Measurements from ENCODE around the gene USP6NL. TPM values are rescaled to one million over a fixed set of nuclear protein-coding genes. Genes with fewer than 3 reads are reported as not detected.
A peak's percentile ranks its signal among the peaks of the same experiment; 100 is the strongest.

Gene USP6NL
- polyA plus RNA-seq, 1 donor (not counting 4 experiments of a cell fraction or from before 2014, with no cell fraction given): 8.7 TPM

DNA sequence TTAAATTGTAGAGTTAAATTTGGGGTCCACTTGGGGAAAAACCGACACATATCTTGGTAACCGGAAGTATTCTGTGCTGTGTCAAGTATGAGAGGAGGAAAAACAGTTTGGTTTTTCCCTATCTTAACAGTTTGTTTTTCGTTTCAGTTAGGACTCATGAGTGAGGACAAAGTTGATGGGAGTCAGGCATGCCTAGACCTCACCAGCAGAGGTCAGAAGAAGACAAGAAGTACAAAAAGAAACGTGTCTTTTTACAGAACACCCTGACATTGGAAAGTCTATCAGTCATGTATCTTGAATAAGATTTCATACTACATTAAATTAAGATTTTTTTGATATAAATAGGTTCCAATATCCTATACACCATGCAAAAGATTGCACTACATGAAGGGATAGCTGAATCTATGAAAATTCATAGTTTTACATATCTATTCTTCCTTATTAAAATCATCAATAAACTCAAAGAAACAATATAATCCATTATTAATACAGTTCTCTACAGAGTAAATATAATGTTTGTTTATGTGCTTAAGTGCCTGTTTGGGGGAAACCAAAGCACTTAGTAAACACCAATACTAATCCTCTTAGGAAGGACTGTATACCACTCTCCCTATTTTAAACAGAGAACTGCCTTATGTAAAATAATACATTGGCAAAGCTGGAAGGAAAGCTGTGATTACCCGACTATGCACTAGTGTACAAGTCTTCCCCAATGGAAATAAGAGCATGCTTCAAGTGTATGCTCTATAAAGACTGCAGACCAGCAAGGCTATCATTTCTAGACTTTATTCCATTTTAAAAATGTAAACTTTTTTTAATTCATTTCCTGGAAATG is 95.6 kb downstream of the USP6NL start:
- Histone ChIP-seq H3K9me3 (ENCODE audit: control insufficient read depth, low read depth, low read length) (no peaks in the 10 kb centered on the region), H3K27ac (ENCODE audit: control insufficient read depth, insufficient read depth, low read length) (no peak overlapping the region), H4K20me1 (ENCODE audit: control insufficient read depth, extremely low read depth, insufficient read depth, low read length) (no peaks in the 10 kb centered on the region), H3K9me1 (ENCODE audit: control insufficient read depth, extremely low read depth, insufficient read depth, low read length) (no peaks in the 10 kb centered on the region), H3K4me1 (ENCODE audit: control insufficient read depth, extremely low read depth, insufficient read depth, low read length) (no peaks in the 10 kb centered on the region), H2AFZ (ENCODE audit: control insufficient read depth, low read length) (no peak overlapping the region), H3K4me2 (ENCODE audit: control insufficient read depth, extremely low read depth, insufficient read depth, low read depth, low read length) (no peak overlapping the region), H3K27me3 (ENCODE audit: control insufficient read depth, extremely low read depth, insufficient read depth, low read length) (no peaks in the 10 kb centered on the region), H3K9ac (ENCODE audit: control insufficient read depth, extremely low read depth, insufficient read depth, low read length) (no peak overlapping the region), H3K79me2 (ENCODE audit: control insufficient read depth, insufficient read depth, low read length) (no peaks in the 10 kb centered on the region), H3K4me3 (ENCODE audit: control insufficient read depth in 2 of 3, extremely low read depth in 1 of 3, insufficient read depth in 2 of 3, low read depth in 1 of 3, low read length in 3 of 3) (no peak overlapping the region), H3K36me3 (ENCODE audit: control insufficient read depth in 2 of 2, extremely low read depth in 1 of 2, insufficient read depth in 2 of 2, low read length in 2 of 2) (no peaks in the 10 kb centered on the region)
- DNase-seq (ENCODE audit: low read depth, low spot score) (peak; percentile 21), FAIRE-seq (peak; percentile 73)
- dilution Hi-C loops (cut with MboI; ENCODE audit: extremely low pct_ligation_motif_present, low sequenced_read_pairs): no loop called here
- TF ChIP-seq, protein P1, sequence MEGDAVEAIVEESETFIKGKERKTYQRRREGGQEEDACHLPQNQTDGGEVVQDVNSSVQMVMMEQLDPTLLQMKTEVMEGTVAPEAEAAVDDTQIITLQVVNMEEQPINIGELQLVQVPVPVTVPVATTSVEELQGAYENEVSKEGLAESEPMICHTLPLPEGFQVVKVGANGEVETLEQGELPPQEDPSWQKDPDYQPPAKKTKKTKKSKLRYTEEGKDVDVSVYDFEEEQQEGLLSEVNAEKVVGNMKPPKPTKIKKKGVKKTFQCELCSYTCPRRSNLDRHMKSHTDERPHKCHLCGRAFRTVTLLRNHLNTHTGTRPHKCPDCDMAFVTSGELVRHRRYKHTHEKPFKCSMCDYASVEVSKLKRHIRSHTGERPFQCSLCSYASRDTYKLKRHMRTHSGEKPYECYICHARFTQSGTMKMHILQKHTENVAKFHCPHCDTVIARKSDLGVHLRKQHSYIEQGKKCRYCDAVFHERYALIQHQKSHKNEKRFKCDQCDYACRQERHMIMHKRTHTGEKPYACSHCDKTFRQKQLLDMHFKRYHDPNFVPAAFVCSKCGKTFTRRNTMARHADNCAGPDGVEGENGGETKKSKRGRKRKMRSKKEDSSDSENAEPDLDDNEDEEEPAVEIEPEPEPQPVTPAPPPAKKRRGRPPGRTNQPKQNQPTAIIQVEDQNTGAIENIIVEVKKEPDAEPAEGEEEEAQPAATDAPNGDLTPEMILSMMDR (optimal IDR thresholded peaks at IDR 0.05 in 1 of 3, IDR thresholded peaks at IDR 0.05 in 1 of 3, conservative IDR thresholded peaks at IDR 0.05 in 1 of 3; ENCODE audit: extremely low read depth in 1 of 3, insufficient read depth in 2 of 3, low read length in 3 of 3): peak; percentile 65 to 75 (median 73)
- TF ChIP-seq EZH2 (IDR thresholded peaks at IDR 0.05; ENCODE audit: low read length): no peak

GRCh38 chr10:11513727-11514126 is 97.7 kb downstream of the USP6NL start:
- dilution Hi-C loops (cut with MboI; ENCODE audit: extremely low pct_ligation_motif_present, low sequenced_read_pairs): no loop called here
- FAIRE-seq: no peak
- no peak overlapping the region for H3K4me3 ChIP-seq (ENCODE audit: control insufficient read depth in 2 of 3, extremely low read depth in 1 of 3, insufficient read depth in 2 of 3, low read depth in 1 of 3, low read length in 3 of 3)

More at GRCh38 chr10:11513727-11514126, 97.7 kb downstream of the USP6NL start:
- Histone ChIP-seq H3K36me3 (ENCODE audit: control insufficient read depth in 2 of 2, extremely low read depth in 1 of 2, insufficient read depth in 2 of 2, low read length in 2 of 2) (no peaks in the 10 kb centered on the region), H3K4me2 (ENCODE audit: control insufficient read depth, extremely low read depth, insufficient read depth, low read depth, low read length) (no peak overlapping the region), H3K9me1 (ENCODE audit: control insufficient read depth, extremely low read depth, insufficient read depth, low read length) (no peaks in the 10 kb centered on the region), H3K27ac (ENCODE audit: control insufficient read depth, insufficient read depth, low read length) (no peak overlapping the region), H3K27me3 (ENCODE audit: control insufficient read depth, extremely low read depth, insufficient read depth, low read length) (no peaks in the 10 kb centered on the region), H2AFZ (ENCODE audit: control insufficient read depth, low read length) (no peak overlapping the region), H3K79me2 (ENCODE audit: control insufficient read depth, insufficient read depth, low read length) (no peaks in the 10 kb centered on the region), H3K9me3 (ENCODE audit: control insufficient read depth, low read depth, low read length) (no peaks in the 10 kb centered on the region), H3K4me1 (ENCODE audit: control insufficient read depth, extremely low read depth, insufficient read depth, low read length) (no peaks in the 10 kb centered on the region), H4K20me1 (ENCODE audit: control insufficient read depth, extremely low read depth, insufficient read depth, low read length) (no peaks in the 10 kb centered on the region), H3K9ac (ENCODE audit: control insufficient read depth, extremely low read depth, insufficient read depth, low read length) (no peak overlapping the region)
- no peak for DNase-seq (ENCODE audit: low read depth, low spot score)
- TF ChIP-seq EZH2 (IDR thresholded peaks at IDR 0.05; ENCODE audit: low read length): no peak
- TF ChIP-seq, protein P1 (optimal IDR thresholded peaks at IDR 0.05 in 1 of 3, IDR thresholded peaks at IDR 0.05 in 1 of 3, conservative IDR thresholded peaks at IDR 0.05 in 1 of 3; ENCODE audit: extremely low read depth in 1 of 3, insufficient read depth in 2 of 3, low read length in 3 of 3): no peak
